Activated T-helper 2 cell treated with anti-CD3 and anti-CD28 coated beads, Interferon-gamma antibody, Interleukin-2, Interleukin-4, amounts not matched to agents 10 μg/mL and 5 μg/mL and 100 μg/mL, durations not matched to agents 14 hours and 24 hours and 36 hours (primary cell): ENCODE measurements around the gene GSTK1. TPM values are rescaled to one million over a fixed set of nuclear protein-coding genes. Genes with fewer than 3 reads are reported as not detected.
A peak's percentile ranks its signal among the peaks of the same experiment; 100 is the strongest.

Source experiments
- DNase-seq: peaks from one replicate; pipeline ENCODE4 v3.0.0; 2021; ENCODE audit warnings: low spot score
- H3K27ac Mint-ChIP-seq: one replicate; pipeline ENCODE4 v1.8.0; 2021; ENCODE audit warnings: mixed read lengths
- H3K27me3 Mint-ChIP-seq: one replicate; pipeline ENCODE4 v1.8.0; 2021; ENCODE audit warnings: low read depth, mixed read lengths
- H3K36me3 Mint-ChIP-seq: one replicate; pipeline ENCODE4 v1.8.0; 2021; ENCODE audit warnings: low read depth, mixed read lengths
- H3K4me1 Mint-ChIP-seq: one replicate; pipeline ENCODE4 v1.8.0; 2021; ENCODE audit warnings: low read depth, mixed read lengths
- H3K4me3 Mint-ChIP-seq: one replicate; pipeline ENCODE4 v1.8.0; 2021; ENCODE audit warnings: low read depth, mild to moderate bottlenecking, moderate library complexity, mixed read lengths
- H3K9me3 Mint-ChIP-seq: one replicate; pipeline ENCODE4 v1.8.0; 2021; ENCODE audit warnings: mixed read lengths
- intact Hi-C: fragments of 100-400 bp; cut with micrococcal nuclease; formaldehyde crosslinking; loops from one replicate; pipeline ENCODE4 v1.15.1; 2023
- total RNA-seq: library from RNA; stranded (reverse); gene quantifications from 2 replicates; pipeline ENCODE4 v1.2.3, GENCODE V29; 2022

Gene GSTK1
- total RNA-seq, 1 donor from 2014 or later, result 168 TPM

DNA sequence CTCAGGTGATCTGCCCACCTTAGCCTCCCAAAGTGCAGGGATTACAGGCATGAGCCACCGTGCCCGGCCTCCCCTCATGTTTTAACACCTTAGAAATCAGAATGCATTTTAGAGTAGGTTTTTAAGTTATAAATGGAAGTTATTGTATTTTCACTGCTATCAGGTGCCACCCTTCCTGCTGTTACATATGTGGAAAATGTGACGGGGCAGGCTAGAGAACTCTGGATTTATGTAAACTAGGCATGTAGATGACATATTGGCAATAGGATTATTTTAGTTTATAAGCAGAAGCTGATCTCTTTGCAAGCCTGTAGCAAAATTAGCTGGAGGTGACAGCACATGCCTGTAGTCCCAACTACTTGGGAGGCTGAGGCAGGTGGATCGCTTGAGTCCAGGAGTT, 27.1 kb downstream of the GSTK1 start:
- H3K9me3 Mint-ChIP-seq, result peaks cover 12% of the 10 kb centered on the region
- peak overlapping the region; percentile 95 for H3K4me3 Mint-ChIP-seq
- H3K4me1 Mint-ChIP-seq, result peaks cover 51% of the 10 kb centered on the region
- no peaks in the 10 kb centered on the region for H3K27me3 Mint-ChIP-seq
- no peak for DNase-seq
- H3K27ac Mint-ChIP-seq, result peak overlapping the region; percentile 87
- H3K36me3 Mint-ChIP-seq, result peaks cover 71% of the 10 kb centered on the region
- intact Hi-C loops, result no loop called here

DNA sequence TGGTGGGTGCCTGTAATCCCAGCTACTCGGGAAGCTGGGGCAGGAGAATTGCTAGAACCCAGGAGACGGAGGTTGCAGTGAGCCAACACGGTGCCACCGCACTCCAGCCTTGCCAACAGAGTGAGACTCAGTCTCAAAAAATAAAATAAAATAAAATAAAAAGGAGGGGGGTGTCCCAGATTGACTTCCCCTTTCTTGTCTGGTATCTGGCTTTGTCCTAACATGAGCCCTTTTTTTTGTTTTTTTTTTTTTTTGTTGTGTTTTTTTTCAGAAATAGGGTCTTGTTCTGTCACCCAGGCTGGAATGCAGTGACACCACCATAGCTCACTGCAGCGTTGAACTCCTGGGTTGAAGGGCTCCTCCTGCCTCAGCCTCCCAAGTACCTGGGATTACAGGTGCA, 29.6 kb downstream of the GSTK1 start:
- Mint-ChIP-seq H3K9me3 (peaks cover 1% of the 10 kb centered on the region), H3K4me3 (no peak overlapping the region), H3K4me1 (peaks cover 56% of the 10 kb centered on the region), H3K27ac (no peak overlapping the region), H3K36me3 (peaks cover 87% of the 10 kb centered on the region), H3K27me3 (no peaks in the 10 kb centered on the region)
- intact Hi-C loops, result no loop called here
- no peak for DNase-seq

GRCh38 chr7:143295870-143296269, 32.6 kb downstream of the GSTK1 start:
- peaks cover 64% of the 10 kb centered on the region for H3K4me1 Mint-ChIP-seq
- H3K27ac Mint-ChIP-seq, result peak overlapping the region; percentile 64
- peaks cover 92% of the 10 kb centered on the region for H3K36me3 Mint-ChIP-seq
- peak overlapping the region; percentile 1 for H3K4me3 Mint-ChIP-seq
- DNase-seq, result no peak
- H3K9me3 Mint-ChIP-seq, result no peaks in the 10 kb centered on the region
- H3K27me3 Mint-ChIP-seq, result no peaks in the 10 kb centered on the region
- intact Hi-C loops, result loop anchor here (2.0 kb wide), 1 partner anchor 33 kb away; the partner anchor contains the start of gene GSTK1

DNA sequence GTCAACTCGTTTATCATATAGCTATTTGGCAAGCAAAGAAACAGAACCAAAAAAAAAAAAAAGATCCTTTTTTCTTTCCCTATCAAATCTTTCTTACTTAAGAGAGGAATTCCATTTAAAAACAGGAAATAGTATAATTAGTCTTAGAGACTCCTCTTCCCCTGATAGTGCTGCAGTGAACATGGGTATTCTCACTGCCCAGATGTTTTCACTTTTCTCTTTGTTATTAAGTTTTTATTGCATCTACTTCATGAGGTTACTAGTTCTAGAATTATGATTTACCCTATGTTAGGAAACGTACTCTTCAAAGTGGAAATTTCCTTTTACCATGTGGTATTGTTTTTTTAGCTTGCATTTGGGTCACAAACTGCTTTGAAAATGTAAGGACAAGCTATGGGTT, 33.4 kb downstream of the GSTK1 start:
- H3K4me1 Mint-ChIP-seq, result peaks cover 65% of the 10 kb centered on the region
- H3K4me3 Mint-ChIP-seq, result peak overlapping the region; percentile 3
- no peak for DNase-seq
- no peaks in the 10 kb centered on the region for H3K9me3 Mint-ChIP-seq
- no peaks in the 10 kb centered on the region for H3K27me3 Mint-ChIP-seq
- peaks cover 93% of the 10 kb centered on the region for H3K36me3 Mint-ChIP-seq
- H3K27ac Mint-ChIP-seq, result peak overlapping the region; percentile 64
- intact Hi-C loops, result loop anchor here (2.0 kb wide), 1 partner anchor 34 kb away; the partner anchor contains the start of gene GSTK1

- intact Hi-C loops, result no loop called here
- DNase-seq, result no peak
- Mint-ChIP-seq H3K9me3 (no peaks in the 10 kb centered on the region), H3K27ac (peak overlapping the region; percentile 36), H3K36me3 (peaks cover 93% of the 10 kb centered on the region), H3K27me3 (no peaks in the 10 kb centered on the region), H3K4me3 (no peak overlapping the region), H3K4me1 (peaks cover 58% of the 10 kb centered on the region)
These were observed 36.1 kb downstream of the GSTK1 start for GRCh38 chr7:143299346-143299745.

GRCh38 chr7:143299840-143300239, 36.6 kb downstream of the GSTK1 start:
- no peaks in the 10 kb centered on the region for H3K27me3 Mint-ChIP-seq
- intact Hi-C loops, result loop anchor here (1.0 kb wide), 1 partner anchor 60 kb away; no protein-coding TSS in a partner anchor
- peak; percentile 35 for DNase-seq
- peaks cover 58% of the 10 kb centered on the region for H3K4me1 Mint-ChIP-seq
- H3K36me3 Mint-ChIP-seq, result peaks cover 93% of the 10 kb centered on the region
- H3K4me3 Mint-ChIP-seq, result no peak overlapping the region
- H3K9me3 Mint-ChIP-seq, result no peaks in the 10 kb centered on the region
- no peak overlapping the region for H3K27ac Mint-ChIP-seq

GRCh38 chr7:143300959-143301935, 38.0 kb downstream of the GSTK1 start:
- Mint-ChIP-seq H3K4me3 (no peak overlapping the region), H3K27ac (no peak overlapping the region)
- intact Hi-C loops, result loop anchor here (1.0 kb wide), 1 partner anchor 61 kb away; no protein-coding TSS in a partner anchor

GRCh38 chr7:143303733-143304132, 40.5 kb downstream of the GSTK1 start:
- H3K9me3 Mint-ChIP-seq, result peaks cover 5% of the 10 kb centered on the region
- H3K4me3 Mint-ChIP-seq, result no peak overlapping the region
- peaks cover 58% of the 10 kb centered on the region for H3K4me1 Mint-ChIP-seq
- peaks cover 94% of the 10 kb centered on the region for H3K36me3 Mint-ChIP-seq
- H3K27ac Mint-ChIP-seq, result no peak overlapping the region
- intact Hi-C loops, result no loop called here
- no peaks in the 10 kb centered on the region for H3K27me3 Mint-ChIP-seq
- no peak for DNase-seq

More at GRCh38 chr7:143300959-143301935, 38.0 kb downstream of the GSTK1 start:
- Mint-ChIP-seq H3K36me3 (peaks cover 91% of the 10 kb centered on the region), H3K4me1 (peaks cover 57% of the 10 kb centered on the region), H3K9me3 (no peaks in the 10 kb centered on the region), H3K27me3 (no peaks in the 10 kb centered on the region)
- DNase-seq, result no peak

DNA sequence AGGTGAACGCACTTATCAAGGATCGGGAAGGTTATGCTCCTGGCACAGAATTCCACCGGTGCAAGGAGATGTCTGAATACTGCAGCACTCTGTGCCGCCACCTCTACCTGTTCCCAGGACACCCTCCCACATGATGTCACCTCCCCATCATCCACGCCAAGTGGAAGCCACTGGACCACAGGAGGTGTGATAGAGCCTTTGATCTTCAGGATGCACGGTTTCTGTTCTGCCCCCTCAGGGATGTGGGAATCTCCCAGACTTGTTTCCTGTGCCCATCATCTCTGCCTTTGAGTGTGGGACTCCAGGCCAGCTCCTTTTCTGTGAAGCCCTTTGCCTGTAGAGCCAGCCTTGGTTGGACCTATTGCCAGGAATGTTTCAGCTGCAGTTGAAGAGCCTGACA, 41.7 kb downstream of the GSTK1 start:
- Mint-ChIP-seq H3K4me1 (peaks cover 53% of the 10 kb centered on the region), H3K27me3 (no peaks in the 10 kb centered on the region), H3K4me3 (no peak overlapping the region), H3K9me3 (peaks cover 10% of the 10 kb centered on the region), H3K36me3 (peaks cover 95% of the 10 kb centered on the region), H3K27ac (no peak overlapping the region)
- intact Hi-C loops, result loop anchor here (1.0 to 5.0 kb wide), 2 partner anchors 65 to 77 kb away; partner anchors contain the start of gene ZYX
- DNase-seq, result no peak

- peaks cover 52% of the 10 kb centered on the region for H3K4me1 Mint-ChIP-seq
- DNase-seq, result peak; percentile 36
- H3K9me3 Mint-ChIP-seq, result peaks cover 10% of the 10 kb centered on the region
- H3K36me3 Mint-ChIP-seq, result peaks cover 95% of the 10 kb centered on the region
- peak overlapping the region; percentile 48 for H3K27ac Mint-ChIP-seq
- no peak overlapping the region for H3K4me3 Mint-ChIP-seq
- H3K27me3 Mint-ChIP-seq, result no peaks in the 10 kb centered on the region
- intact Hi-C loops, result loop anchor here (1.0 to 5.0 kb wide), 2 partner anchors 65 to 77 kb away; partner anchors contain the start of gene ZYX
These were observed 42.3 kb downstream of the GSTK1 start for GRCh38 chr7:143305423-143306070.

- no peak for DNase-seq
These were observed 45.4 kb downstream of the GSTK1 start for GRCh38 chr7:143308632-143309031.

GRCh38 chr7:143314127-143314526, 50.9 kb downstream of the GSTK1 start:
- no peak overlapping the region for H3K27ac Mint-ChIP-seq
- H3K27me3 Mint-ChIP-seq, result no peaks in the 10 kb centered on the region
- peaks cover 40% of the 10 kb centered on the region for H3K4me1 Mint-ChIP-seq
- DNase-seq, result no peak
- intact Hi-C loops, result no loop called here
- H3K36me3 Mint-ChIP-seq, result peaks cover 41% of the 10 kb centered on the region
- no peak overlapping the region for H3K4me3 Mint-ChIP-seq
- H3K9me3 Mint-ChIP-seq, result peaks cover 8% of the 10 kb centered on the region

More at GRCh38 chr7:143308632-143309031, 45.4 kb downstream of the GSTK1 start:
- H3K9me3 Mint-ChIP-seq, result peaks cover 11% of the 10 kb centered on the region
- H3K4me1 Mint-ChIP-seq, result peaks cover 53% of the 10 kb centered on the region
- H3K4me3 Mint-ChIP-seq, result no peak overlapping the region
- intact Hi-C loops, result loop anchor here (2.0 to 5.0 kb wide), 2 partner anchors 20 to 74 kb away; partner anchors contain the start of genes CASP2 and ZYX
- H3K36me3 Mint-ChIP-seq, result peaks cover 87% of the 10 kb centered on the region
- H3K27me3 Mint-ChIP-seq, result no peaks in the 10 kb centered on the region
- H3K27ac Mint-ChIP-seq, result peak overlapping the region; percentile 13
